Embryonic facial prominence (tissue), 1 donor: ENCODE data around the gene CDCP2.

ENCODE experiments used
- DNase-seq: peaks from one replicate; pipeline ENCODE4 v3.0.0-alpha.2; 2016; ENCODE audit errors: extremely low spot score

The CDCP2 gene

DNA sequence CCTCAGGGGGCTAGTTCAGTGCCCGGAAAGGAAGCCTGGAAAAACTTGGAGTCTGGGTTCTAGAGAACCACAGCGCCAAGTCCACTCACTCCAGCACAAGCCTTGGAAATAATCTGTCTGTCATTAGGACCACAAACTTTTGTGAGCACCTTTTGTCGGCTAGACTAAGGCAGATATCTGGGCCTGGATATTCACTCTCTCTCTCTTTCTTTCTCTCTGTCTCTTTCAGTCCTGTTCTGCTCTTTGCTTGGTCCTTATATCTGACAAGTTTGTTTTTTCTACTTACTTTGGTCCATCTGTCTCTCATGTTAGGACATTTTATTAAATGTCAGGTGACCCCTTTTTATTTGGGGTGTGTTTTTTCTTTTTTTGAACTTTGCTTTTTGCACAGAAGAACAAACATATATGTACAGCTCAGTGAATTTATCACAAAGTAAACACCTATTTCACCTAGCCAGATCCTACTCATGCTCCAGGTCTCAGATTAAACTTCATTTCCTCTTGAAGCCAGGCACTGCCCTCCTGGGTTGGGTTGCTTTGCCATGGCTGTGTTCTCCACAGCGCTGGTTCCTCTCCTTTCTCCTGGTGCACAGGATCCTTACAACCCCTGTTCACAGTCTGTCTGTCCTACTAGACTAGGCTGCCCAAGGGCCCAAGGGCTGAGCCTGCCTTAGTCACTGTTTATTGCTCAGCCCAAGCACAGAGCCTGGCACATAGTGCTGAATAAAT lies 58.6 kb downstream of the CDCP2 start:
- DNase-seq: no peak

- DNase-seq: no peak
These were observed 61.1 kb downstream of the CDCP2 start for GRCh38 chr1:54091666-54092065.

- DNase-seq: no peak
These were observed 64.4 kb downstream of the CDCP2 start for GRCh38 chr1:54088385-54088784.

DNA sequence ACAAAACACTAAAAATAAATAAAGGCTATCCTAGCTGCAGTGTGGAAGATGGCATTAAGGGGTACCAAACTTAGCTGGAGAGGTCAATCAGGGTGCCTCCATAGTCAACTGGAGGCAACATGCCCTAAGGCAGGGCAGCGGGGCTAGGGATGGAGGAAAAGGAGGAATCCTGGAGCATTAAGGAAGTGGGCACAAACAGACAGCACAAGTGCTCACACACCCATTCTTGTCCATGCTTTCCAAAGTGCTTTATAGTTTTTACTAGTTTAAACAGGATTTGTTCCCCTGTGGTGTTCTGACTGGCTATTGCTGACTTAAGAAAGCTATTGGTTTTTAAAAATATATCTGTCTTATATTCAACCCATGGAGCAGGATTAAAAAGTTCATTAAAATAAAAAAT lies 66.0 kb downstream of the CDCP2 start:
- no peak for DNase-seq

DNA sequence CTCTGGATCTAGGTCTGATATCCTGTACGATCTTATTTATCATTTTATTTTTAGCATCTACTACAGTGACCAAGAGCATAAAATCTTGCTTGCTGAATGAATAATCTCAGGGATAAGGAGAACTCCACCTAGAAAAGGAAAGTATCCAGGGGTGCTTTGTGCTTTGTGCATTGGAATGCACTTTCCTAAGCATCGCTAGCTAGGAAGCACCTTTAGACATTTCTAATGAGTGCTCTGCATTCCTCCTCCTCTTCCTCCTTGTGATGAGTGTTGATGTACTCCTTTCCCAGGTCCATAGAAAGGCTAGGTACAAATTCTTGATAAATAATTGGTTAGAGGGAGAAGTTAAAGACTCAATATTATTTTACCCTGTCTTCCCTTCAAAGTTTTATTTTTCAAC lies 68.0 kb downstream of the CDCP2 start:
- no peak for DNase-seq
